ENCODE results near the gene LAMA2.

LAMA2 gene

DNA sequence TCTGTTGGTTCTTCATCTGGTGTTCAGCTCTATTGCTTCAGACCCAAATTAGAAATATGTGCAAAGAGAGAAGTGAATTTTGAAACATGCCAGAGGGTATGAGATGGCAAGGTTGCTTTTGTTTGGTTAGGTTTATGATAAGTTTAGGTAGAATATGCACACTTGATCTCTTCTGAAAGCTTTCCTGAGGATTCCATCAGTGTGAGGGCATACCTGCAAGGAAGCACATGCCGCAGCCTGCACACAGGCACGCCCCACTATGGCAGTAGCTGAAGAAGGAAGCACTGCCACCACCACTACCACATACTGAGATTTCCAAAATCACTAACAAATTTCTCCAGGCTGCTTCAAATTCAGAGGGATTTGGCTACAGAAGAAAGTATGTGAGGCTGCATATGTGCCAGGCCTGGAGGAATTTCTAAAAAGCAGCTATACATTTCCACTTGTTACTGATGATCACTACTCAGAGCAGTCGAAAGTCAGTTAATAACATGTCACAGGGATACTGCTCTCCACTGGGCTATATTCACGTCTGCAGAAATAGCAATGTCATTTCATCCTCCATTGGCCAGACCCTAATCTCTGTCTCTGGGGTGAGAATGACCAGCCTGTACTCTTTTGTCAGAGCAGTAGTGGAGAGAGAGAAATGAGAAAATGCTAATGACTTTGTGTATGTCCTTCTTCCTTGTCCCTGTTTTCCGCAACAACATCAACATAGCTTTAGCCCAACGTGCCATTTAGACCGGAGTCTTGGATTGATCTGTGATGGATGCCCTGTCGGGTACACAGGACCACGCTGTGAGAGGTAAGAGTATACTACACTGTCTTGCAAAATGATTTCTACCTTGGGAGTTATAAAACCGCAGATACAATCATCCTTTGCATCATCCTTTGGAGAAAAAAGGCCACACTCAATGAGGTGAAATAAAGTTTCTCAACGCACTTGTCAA, 396.7 kb downstream of the LAMA2 start:
- in situ Hi-C loops (cut with MboI; ENCODE audit: low pct_unique_long_range_greater_than_20kb, low sequenced_read_pairs, unreplicated experiment), result no loop called here
- no peak for TF ChIP-seq CTCF (IDR thresholded peaks at IDR 0.05; ENCODE audit: extremely low read depth, insufficient read depth, missing control alignments)
- no peak for DNase-seq (ENCODE audit: low spot score)

- in situ Hi-C loops (cut with MboI; ENCODE audit: low pct_unique_long_range_greater_than_20kb, low sequenced_read_pairs, unreplicated experiment), result no loop called here
- TF ChIP-seq CTCF (IDR thresholded peaks at IDR 0.05; ENCODE audit: extremely low read depth, insufficient read depth, missing control alignments), result no peak
- no peak for DNase-seq (ENCODE audit: low spot score)
Measured at GRCh38 chr6:129280293-129280644, 397.3 kb downstream of the LAMA2 start.

GRCh38 chr6:129280749-129281148, 397.8 kb downstream of the LAMA2 start:
- no peak for DNase-seq (ENCODE audit: low spot score)
- no peak for TF ChIP-seq CTCF (IDR thresholded peaks at IDR 0.05; ENCODE audit: extremely low read depth, insufficient read depth, missing control alignments)
- in situ Hi-C loops (cut with MboI; ENCODE audit: low pct_unique_long_range_greater_than_20kb, low sequenced_read_pairs, unreplicated experiment), result no loop called here

DNA sequence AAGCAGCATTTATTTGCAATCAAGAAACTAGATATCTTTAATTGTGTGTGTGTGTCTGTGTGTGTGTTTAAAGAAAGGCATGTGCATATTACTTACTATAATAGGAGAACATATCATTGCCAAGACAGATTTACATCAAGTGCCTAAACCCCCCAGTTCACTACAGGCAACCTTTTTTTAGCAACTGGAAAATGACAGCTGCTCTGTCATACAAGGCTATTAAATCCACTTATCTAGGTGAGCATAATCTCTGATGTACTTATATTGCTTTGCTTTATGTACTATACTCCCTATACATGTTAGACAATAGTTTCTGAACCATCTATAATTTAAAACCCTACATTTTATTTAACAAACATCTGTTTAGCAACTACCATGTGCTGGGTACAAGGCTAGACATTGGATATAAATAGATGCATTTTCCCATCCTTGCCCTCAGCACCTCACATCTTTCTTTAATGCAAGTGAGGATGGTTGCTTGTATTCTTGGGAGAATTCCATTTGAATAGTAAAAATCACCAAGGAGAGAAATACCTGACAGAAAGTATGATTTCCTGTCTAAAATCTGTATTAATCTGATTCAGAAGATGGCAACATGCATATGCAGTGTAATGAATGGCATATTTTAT, 398.3 kb downstream of the LAMA2 start:
- no peak for TF ChIP-seq CTCF (IDR thresholded peaks at IDR 0.05; ENCODE audit: extremely low read depth, insufficient read depth, missing control alignments)
- in situ Hi-C loops (cut with MboI; ENCODE audit: low pct_unique_long_range_greater_than_20kb, low sequenced_read_pairs, unreplicated experiment), result no loop called here
- no peak for DNase-seq (ENCODE audit: low spot score)

- in situ Hi-C loops (cut with MboI; ENCODE audit: low pct_unique_long_range_greater_than_20kb, low sequenced_read_pairs, unreplicated experiment), result no loop called here
- DNase-seq (ENCODE audit: low spot score), result no peak
- no peak for TF ChIP-seq CTCF (IDR thresholded peaks at IDR 0.05; ENCODE audit: extremely low read depth, insufficient read depth, missing control alignments)
Measured at GRCh38 chr6:129282019-129282418, 399.1 kb downstream of the LAMA2 start.

DNA sequence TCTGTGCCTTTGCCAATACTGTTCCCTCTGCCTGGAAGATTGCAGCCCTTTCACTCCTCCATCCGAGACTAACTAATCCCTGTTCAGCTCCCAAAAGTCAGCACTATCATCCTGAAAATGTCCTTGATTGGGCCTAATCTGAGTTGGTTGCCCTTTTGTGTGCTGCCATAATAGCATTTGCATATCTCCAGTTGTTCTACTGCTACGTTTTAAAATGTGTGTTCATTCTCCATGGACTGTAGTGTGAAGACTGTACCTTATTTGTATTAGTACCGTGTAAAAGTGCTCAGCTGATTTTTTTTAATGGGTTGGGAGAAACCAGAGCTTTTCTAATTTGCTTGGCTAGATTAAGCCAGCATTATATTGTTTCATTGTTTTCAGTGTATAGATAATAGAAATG, 401.3 kb downstream of the LAMA2 start:
- DNase-seq (ENCODE audit: low spot score), result no peak

More for the DNA sequence above, 401.3 kb downstream of the LAMA2 start:
- in situ Hi-C loops (cut with MboI; ENCODE audit: low pct_unique_long_range_greater_than_20kb, low sequenced_read_pairs, unreplicated experiment), result no loop called here
- no peak for TF ChIP-seq CTCF (IDR thresholded peaks at IDR 0.05; ENCODE audit: extremely low read depth, insufficient read depth, missing control alignments)
